GM12878 (cell line): Measurements from ENCODE around the gene EXOC3L1. TPM values are rescaled to one million over a fixed set of nuclear protein-coding genes. Genes with fewer than 3 reads are reported as not detected.

ENCODE experiments used
- ATAC-seq: fragments of 200-7000 bp; cut with Tn5 transposase; 3 replicates; pipeline ENCODE4 v1.9.1; 2020; ENCODE audit warnings: mild to moderate bottlenecking, moderate library complexity
- BruUV-seq: library from RNA; stranded (reverse); fragments of 400-500 nt; replicated peaks from 2 replicates; lab custom pipeline; 2021; lab: Mats Ljungman, UMichigan
- CTCF ChIA-PET: fragments of 300-600 bp; sonication (Branson Sonifier 250); formaldehyde crosslinking; extraction: SDS; loops from one replicate; lab custom pipeline; 2021; ENCODE audit warnings: inconsistent platforms; lab: Yijun Ruan, JAX
- POLR2A ChIA-PET: fragments of 350-600 bp; formaldehyde crosslinking; extraction: SDS; loops from one replicate; lab custom pipeline; 2021; ENCODE audit warnings: inconsistent platforms; lab: Charles Lee
- RAD21 ChIA-PET: fragments of 300-600 bp; sonication (Branson Sonifier 250); formaldehyde crosslinking; loops from one replicate; lab custom pipeline; 2023; ENCODE audit warnings: antibody characterized with exemption; ENCODE audit not compliant: unreplicated experiment; lab: Charles Lee
- SMC1A ChIA-PET: fragments of 300-600 bp; sonication (Branson Sonifier 250); formaldehyde crosslinking; loops from one replicate; lab custom pipeline; 2023; ENCODE audit not compliant: unreplicated experiment, uncharacterized antibody; lab: Charles Lee
- DNase-seq: peaks from one replicate; pipeline ENCODE4 v3.0.0-alpha.2; 2011; ENCODE audit warnings: low read depth, low spot score
- FAIRE-seq: peaks from 3 replicates; lab custom pipeline; 2011; peaks lifted over from hg19 to GRCh38; lab: Jason Lieb, UNC
- H2AFZ ChIP-seq: 2 replicates; pipeline ENCODE4 v1.6.0; 2011; ENCODE audit warnings: low read depth, low read length, control low read depth; ENCODE audit not compliant: control insufficient read depth
- H3K27ac ChIP-seq: 2 replicates; pipeline ENCODE4 v1.5.1; 2011; ENCODE audit warnings: control low read depth; ENCODE audit not compliant: control insufficient read depth, insufficient read depth
- H3K27me3 ChIP-seq, 2 experiments: replicated peaks in 1 of 2; 2 replicates each; pipeline versions ENCODE4 v1.6.0 to v1.6.1; 2011; ENCODE audit warnings: low read length in 1 of 2; ENCODE audit not compliant: control insufficient read depth in 2 of 2, insufficient read depth in 2 of 2
- H3K36me3 ChIP-seq, 2 experiments: 2 replicates each; pipeline ENCODE4 v1.5.1; 2011; ENCODE audit warnings: low read length in 1 of 2; ENCODE audit not compliant: control insufficient read depth in 2 of 2, insufficient read depth in 2 of 2
- H3K4me1 ChIP-seq: 2 replicates; pipeline ENCODE4 v1.6.1; 2011; ENCODE audit warnings: mild to moderate bottlenecking, low read length, moderate library complexity, mixed read lengths; ENCODE audit not compliant: control insufficient read depth, insufficient read depth
- H3K4me2 ChIP-seq: 2 replicates; pipeline ENCODE4 v1.6.0; 2011; ENCODE audit warnings: control low read depth; ENCODE audit not compliant: control insufficient read depth, insufficient read depth
- H3K4me3 ChIP-seq: fragments of 200-600 bp; sonication (generic); 2 replicates; pipeline ENCODE4 v1.5.1; 2016
- H3K79me2 ChIP-seq: 2 replicates; pipeline ENCODE4 v1.6.0; 2011; ENCODE audit warnings: low read length; ENCODE audit not compliant: control insufficient read depth, insufficient read depth
- H3K9ac ChIP-seq: 2 replicates; pipeline ENCODE4 v1.8.0; 2011; ENCODE audit warnings: low read length, control low read depth, mixed read lengths; ENCODE audit not compliant: control insufficient read depth, insufficient read depth
- H3K9me3 ChIP-seq: replicated peaks from 3 replicates; pipeline ENCODE4 v1.5.1; 2011; ENCODE audit warnings: mild to moderate bottlenecking, low read length; ENCODE audit not compliant: control insufficient read depth, insufficient read depth
- H4K20me1 ChIP-seq: 2 replicates; pipeline ENCODE4 v1.6.0; 2011; ENCODE audit not compliant: control insufficient read depth, insufficient read depth
- FOXM1 ChIP-seq: IDR thresholded peaks from 2 replicates; pipeline ENCODE4 v1.6.1; 2012; ENCODE audit warnings: low read depth, mild to moderate bottlenecking, inconsistent platforms, low read length, moderate library complexity
- HDGF ChIP-seq: fragments of 450-650 bp; IDR thresholded peaks from 2 replicates; pipeline ENCODE4 v1.6.1; 2016; ENCODE audit warnings: antibody characterized with exemption
- SUZ12 ChIP-seq: fragments of 200-600 bp; sonication (generic); IDR thresholded peaks from one replicate; pipeline ENCODE4 v1.6.1; 2018; ENCODE audit warnings: antibody characterized with exemption, mild to moderate bottlenecking; ENCODE audit not compliant: unreplicated experiment
- TAF1 ChIP-seq: IDR thresholded peaks from 2 replicates; pipeline ENCODE4 v1.6.1; 2011; ENCODE audit warnings: mild to moderate bottlenecking, low read depth, low read length, borderline replicate concordance
- ZBED1 ChIP-seq: IDR thresholded peaks from 2 replicates; pipeline ENCODE4 v1.6.1; 2016; ENCODE audit warnings: borderline replicate concordance
- WGBS: methylation state at CpG from one replicate; pipeline ENCODE4 v1.1.6; 2016; ENCODE audit warnings: low lambda C conversion rate; ENCODE audit not compliant: insufficient replicate concordance, insufficient coverage; ENCODE audit errors: missing lambda C conversion rate; 5-methylcytosine and 5-hydroxymethylcytosine counted together
- in situ Hi-C: fragments of 300-500 bp; cut with MboI; formaldehyde crosslinking; loops from 9 replicates; pipeline ENCODE4 v1.14.3; 2018; ENCODE audit warnings: mixed read lengths
- intact Hi-C: fragments of 100-400 bp; cut with micrococcal nuclease; formaldehyde crosslinking; loops from one replicate; pipeline ENCODE4 v1.14.2; 2022; ENCODE audit not compliant: unreplicated experiment
- polyA plus RNA-seq, 11 experiments: library from polyadenylated mRNA; depleted of rRNA in 4 of 11; unstranded in 6 of 11; stranded (reverse) in 5 of 11; fragments of >200 nt; fragmentation: Nextera tagmentation in 4 of 11; fragmentation: Illumina TruSeq in 1 of 11; extraction: Ambion mirVana in 4 of 11; extraction: Trizol in 1 of 11; gene quantifications; 1 replicate in 1 of 11; 2 replicates in 10 of 11; pipeline versions ENCODE4 v1.2.1 to v1.2.3, GENCODE V29; 2011 to 2016; ENCODE audit warnings: inconsistent platforms in 2 of 11, missing spikeins in 2 of 11, low read depth in 1 of 11
- total RNA-seq, 4 experiments: library from RNA; depleted of rRNA in 3 of 4; stranded (reverse); fragments of >200 nt in 3 of 4; fragmentation: Illumina TruSeq in 1 of 4; extraction: Trizol in 1 of 4; gene quantifications; 2 replicates each; pipeline versions ENCODE4 v1.2.1 to v1.2.3, GENCODE V29; 2013 to 2021
- TF ChIP-seq, protein P1 (sequence below): IDR thresholded peaks from 2 replicates; pipeline ENCODE4 v1.6.1; 2012; ENCODE audit warnings: low read depth, low read length, improper control_type of control experiment

EXOC3L1 gene
- total and polyA plus RNA-seq, 10 of the 15 experiments (the other 5 are each of a cell fraction or from before 2014, with no cell fraction given), result 0.07 to 0.42 TPM; not detected in 8

DNA sequence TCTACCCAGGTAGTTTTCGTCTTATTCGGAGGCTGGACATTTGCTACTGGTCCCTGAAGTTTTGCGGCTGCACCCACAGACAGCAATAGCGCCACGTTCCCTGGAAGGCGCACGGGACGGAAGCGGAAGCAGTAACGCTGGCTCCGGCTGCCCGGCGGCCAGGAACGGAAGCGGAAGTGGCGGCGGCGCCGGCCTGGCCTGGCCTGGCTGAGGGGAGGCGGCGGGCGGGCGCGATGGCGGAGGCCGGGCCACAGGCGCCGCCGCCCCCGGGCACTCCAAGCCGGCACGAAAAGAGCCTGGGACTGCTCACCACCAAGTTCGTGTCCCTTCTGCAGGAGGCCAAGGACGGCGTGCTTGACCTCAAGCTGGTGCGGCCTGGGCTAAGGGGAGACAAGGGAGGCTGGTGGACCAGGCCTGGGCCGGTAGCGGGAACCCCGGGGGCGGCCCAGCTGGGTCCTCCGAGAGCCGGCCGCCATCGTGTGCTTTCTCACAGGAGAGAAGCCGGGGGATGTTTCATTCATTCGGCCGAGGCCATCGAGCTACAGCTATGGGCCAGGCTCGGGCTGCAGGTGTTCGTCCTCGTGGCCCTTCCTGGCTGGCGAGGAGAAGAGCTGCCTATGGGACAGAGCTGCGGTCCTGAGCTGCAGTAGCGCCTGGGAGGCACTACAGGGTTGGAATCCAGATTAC lies 2.2 kb upstream of the EXOC3L1 start, which contains the start of gene E2F4 (continued):
- TF ChIP-seq SUZ12 (no peak), FOXM1 (no peak), ZBED1 (no peak)
- TF ChIP-seq, protein P1, sequence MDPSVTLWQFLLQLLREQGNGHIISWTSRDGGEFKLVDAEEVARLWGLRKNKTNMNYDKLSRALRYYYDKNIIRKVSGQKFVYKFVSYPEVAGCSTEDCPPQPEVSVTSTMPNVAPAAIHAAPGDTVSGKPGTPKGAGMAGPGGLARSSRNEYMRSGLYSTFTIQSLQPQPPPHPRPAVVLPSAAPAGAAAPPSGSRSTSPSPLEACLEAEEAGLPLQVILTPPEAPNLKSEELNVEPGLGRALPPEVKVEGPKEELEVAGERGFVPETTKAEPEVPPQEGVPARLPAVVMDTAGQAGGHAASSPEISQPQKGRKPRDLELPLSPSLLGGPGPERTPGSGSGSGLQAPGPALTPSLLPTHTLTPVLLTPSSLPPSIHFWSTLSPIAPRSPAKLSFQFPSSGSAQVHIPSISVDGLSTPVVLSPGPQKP, result peak; percentile 89

GRCh38 chr16:67191411-67191994 lies 1.6 kb upstream of the EXOC3L1 start:
- peak overlapping the region; percentile 58 for H3K4me2 ChIP-seq
- H3K4me3 ChIP-seq, result peak overlapping the region; percentile 99; the same call in 1 of the 2 replicates
- RAD21 ChIA-PET, result interaction anchor here (1.2 to 1.4 kb wide), 2 partner anchors 21 to 53 kb away, joined by 3 to 4 read pairs; partner anchors contain the start of gene NOL3
- H3K9ac ChIP-seq, result 0 out of 2 replicates have a peak overlapping the region, but pooled peaks have one; percentile 3
- SMC1A ChIA-PET, result interaction anchor here (2.1 kb wide), 1 partner anchor 53 kb away, joined by 9 read pairs; no protein-coding TSS in a partner anchor
- in situ Hi-C loops, result no loop called here
- BruUV-seq, result no TSS peak
- H3K4me1 ChIP-seq, result peaks cover 8% of the 10 kb centered on the region
- H3K36me3 ChIP-seq, result peaks cover 9 to 17% of the 10 kb centered on the region in 2 experiments
- no peak for DNase-seq
- no peaks in the 10 kb centered on the region for H3K27me3 ChIP-seq
- TF ChIP-seq TAF1 (no peak), HDGF (peak; percentile 85)
- H3K27ac ChIP-seq, result no peak overlapping the region
- peaks cover 7% of the 10 kb centered on the region for H4K20me1 ChIP-seq
- POLR2A ChIA-PET, result interaction anchor here (0.7 to 4.7 kb wide), 3 partner anchors 35 to 53 kb away, joined by 4 to 22 read pairs (median 4); partner anchors contain the start of gene TMEM208
- CTCF ChIA-PET, result interaction anchor here (1.6 kb wide), 1 partner anchor 173 kb away, joined by 5 read pairs; no protein-coding TSS in a partner anchor
- ATAC-seq, result no peak; the same call in 2 of the 3 replicates
- H2AFZ ChIP-seq, result peak overlapping the region; percentile 45
- intact Hi-C loops, result no loop called here
- no peaks in the 10 kb centered on the region for H3K9me3 ChIP-seq
- peaks cover 23% of the 10 kb centered on the region for H3K79me2 ChIP-seq
- FAIRE-seq, result no peak
- 24% methylated on average over 9 of the region's 9 CpGs for WGBS
